ENCODE results near the gene HS6ST3.

Gene HS6ST3

DNA sequence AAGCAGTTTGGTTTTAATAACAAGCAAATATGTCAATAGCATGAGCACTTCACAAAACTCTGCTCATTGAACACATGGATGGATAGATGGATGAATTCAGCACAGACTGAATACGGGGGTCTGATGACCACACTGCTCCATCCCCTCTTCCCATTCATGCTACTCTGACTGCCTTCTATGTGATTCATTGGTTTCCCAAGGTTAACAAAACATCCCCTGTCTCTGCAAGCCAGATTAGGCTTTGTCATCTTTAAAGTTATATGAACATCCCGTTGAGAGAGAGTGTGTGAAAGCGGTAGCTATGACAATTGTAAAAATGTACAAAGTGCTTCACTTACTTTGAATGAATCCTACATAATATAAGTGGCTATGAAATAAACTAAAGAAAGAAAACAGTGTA is 651.9 kb downstream of the HS6ST3 start:
- intact Hi-C loops (cut with DNase I; ENCODE audit: low total_unique reads), result no loop called here
- Histone ChIP-seq H3K4me3 (no peak overlapping the region), H3K4me1 (no peaks in the 10 kb centered on the region), H3K9me3 (no peaks in the 10 kb centered on the region), H3K27ac (no peak overlapping the region), H3K36me3 (no peaks in the 10 kb centered on the region), H3K27me3 (no peaks in the 10 kb centered on the region)
- no peak for DNase-seq
- TF ChIP-seq, protein P1, sequence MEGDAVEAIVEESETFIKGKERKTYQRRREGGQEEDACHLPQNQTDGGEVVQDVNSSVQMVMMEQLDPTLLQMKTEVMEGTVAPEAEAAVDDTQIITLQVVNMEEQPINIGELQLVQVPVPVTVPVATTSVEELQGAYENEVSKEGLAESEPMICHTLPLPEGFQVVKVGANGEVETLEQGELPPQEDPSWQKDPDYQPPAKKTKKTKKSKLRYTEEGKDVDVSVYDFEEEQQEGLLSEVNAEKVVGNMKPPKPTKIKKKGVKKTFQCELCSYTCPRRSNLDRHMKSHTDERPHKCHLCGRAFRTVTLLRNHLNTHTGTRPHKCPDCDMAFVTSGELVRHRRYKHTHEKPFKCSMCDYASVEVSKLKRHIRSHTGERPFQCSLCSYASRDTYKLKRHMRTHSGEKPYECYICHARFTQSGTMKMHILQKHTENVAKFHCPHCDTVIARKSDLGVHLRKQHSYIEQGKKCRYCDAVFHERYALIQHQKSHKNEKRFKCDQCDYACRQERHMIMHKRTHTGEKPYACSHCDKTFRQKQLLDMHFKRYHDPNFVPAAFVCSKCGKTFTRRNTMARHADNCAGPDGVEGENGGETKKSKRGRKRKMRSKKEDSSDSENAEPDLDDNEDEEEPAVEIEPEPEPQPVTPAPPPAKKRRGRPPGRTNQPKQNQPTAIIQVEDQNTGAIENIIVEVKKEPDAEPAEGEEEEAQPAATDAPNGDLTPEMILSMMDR (IDR thresholded peaks at IDR 0.05), result no peak

DNA sequence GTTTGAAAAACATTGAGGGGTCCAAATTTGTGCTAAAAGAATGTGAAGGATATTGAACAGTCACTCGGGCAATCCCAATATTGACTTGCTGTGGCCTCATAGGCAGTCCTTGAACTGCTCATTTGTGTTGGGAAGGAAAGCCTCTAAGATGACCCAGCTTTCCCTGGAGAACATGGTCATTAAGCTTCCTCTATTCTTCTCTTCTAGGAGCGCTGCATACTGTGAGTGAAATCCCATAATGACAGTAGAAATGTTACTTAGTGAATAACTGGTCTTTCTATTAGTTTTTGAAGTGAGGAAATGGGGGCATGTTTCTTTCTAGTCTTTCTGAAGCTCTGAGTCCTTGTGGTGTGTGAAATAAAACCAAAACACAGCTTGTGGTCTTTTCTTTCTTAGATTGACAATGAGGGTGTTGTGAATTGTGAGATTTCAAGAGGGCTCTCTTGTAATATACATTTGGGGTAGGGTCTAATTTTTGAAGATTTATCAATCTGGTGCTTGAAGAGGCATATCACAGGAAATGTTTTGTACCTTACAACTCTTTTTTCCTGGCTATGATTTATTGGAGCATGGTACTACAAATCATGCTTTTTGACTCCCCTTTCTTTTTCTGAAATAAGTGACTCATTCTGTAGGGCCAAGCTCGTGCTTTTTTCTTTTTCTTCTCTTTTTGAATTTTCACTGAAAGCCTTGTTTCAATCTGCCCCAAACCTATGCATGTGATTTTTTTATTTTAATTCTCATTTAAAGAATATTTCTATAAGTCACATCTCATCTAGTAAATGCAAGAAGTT is 653.6 kb downstream of the HS6ST3 start:
- H3K27ac ChIP-seq, result no peak overlapping the region
- no peak overlapping the region for H3K4me3 ChIP-seq
- no peak for DNase-seq
- intact Hi-C loops (cut with DNase I; ENCODE audit: low total_unique reads), result no loop called here
- no peaks in the 10 kb centered on the region for H3K27me3 ChIP-seq
- H3K4me1 ChIP-seq, result no peaks in the 10 kb centered on the region
- H3K9me3 ChIP-seq, result no peaks in the 10 kb centered on the region
- no peaks in the 10 kb centered on the region for H3K36me3 ChIP-seq
- TF ChIP-seq, protein P1 (IDR thresholded peaks at IDR 0.05), result no peak

DNA sequence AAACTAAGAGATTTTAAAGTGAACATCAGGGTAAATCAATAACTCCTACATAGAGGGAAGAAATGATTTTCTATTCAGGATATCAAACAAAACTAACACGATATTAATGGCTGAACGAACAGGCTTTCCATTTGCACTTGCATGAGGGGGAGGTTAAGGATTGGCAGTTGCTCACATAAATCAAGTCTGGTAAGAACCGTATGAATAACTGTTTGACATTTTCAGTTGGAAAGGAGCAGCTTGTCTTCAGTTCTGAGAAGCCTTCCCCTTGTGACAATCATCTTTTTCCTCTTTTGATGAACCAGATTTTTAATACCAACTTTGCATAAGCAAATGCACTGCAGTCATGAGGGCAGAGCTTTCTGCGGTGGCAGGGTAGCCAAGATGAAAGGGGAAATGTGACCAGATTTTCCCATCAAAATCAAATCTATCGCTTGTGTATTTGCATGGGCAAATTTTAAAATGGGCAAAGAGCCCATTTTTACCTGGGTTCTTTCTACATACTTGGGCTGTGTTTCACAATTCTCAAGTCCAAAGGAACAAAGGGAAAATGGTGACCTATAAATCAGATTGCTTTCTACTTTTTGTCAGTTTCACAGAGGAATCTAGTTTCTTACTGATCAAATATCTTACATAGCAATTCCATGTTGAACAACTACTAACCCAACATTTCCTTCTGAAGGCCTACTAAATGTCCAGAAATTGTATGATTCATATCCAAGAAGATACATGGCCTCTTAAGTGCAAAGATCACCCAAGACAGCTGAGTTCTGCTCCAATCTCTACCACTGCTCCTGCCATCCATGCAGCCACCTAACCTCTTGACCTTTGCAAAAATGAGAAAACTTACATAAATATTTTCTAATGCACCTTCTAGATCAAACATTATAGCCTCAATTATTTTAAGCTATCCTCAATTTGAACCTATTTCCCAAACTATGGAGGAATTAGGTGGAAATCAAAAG is 654.7 kb downstream of the HS6ST3 start:
- no peaks in the 10 kb centered on the region for H3K27me3 ChIP-seq
- no peaks in the 10 kb centered on the region for H3K36me3 ChIP-seq
- no peak overlapping the region for H3K4me3 ChIP-seq
- no peak for DNase-seq
- no peak overlapping the region for H3K27ac ChIP-seq
- no peaks in the 10 kb centered on the region for H3K9me3 ChIP-seq
- intact Hi-C loops (cut with DNase I; ENCODE audit: low total_unique reads), result no loop called here
- no peaks in the 10 kb centered on the region for H3K4me1 ChIP-seq
- TF ChIP-seq, protein P1 (IDR thresholded peaks at IDR 0.05), result no peak

DNA sequence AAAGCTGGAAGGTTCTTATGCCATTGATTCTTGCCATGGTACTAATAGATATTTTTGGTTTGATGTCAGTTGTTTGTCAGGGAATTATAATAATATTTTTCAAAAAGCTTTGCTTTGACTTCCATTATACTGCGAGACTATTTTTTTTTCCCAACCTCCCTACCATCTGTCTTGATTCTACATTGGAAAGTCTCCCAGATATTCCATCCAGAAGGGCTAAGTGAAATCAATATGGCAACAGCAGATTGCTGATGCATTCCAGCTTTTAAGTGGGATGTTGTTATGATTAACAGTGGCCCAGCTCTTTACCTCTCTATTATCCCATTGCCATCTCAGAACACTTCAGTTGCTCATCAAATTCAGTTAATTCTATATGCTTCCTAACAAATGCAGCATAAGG is 657.0 kb downstream of the HS6ST3 start:
- Histone ChIP-seq H3K4me1 (no peaks in the 10 kb centered on the region), H3K36me3 (no peaks in the 10 kb centered on the region), H3K27ac (no peak overlapping the region), H3K4me3 (no peak overlapping the region), H3K9me3 (no peaks in the 10 kb centered on the region), H3K27me3 (no peaks in the 10 kb centered on the region)
- intact Hi-C loops (cut with DNase I; ENCODE audit: low total_unique reads), result no loop called here
- DNase-seq, result no peak
- TF ChIP-seq, protein P1 (IDR thresholded peaks at IDR 0.05), result no peak

DNA sequence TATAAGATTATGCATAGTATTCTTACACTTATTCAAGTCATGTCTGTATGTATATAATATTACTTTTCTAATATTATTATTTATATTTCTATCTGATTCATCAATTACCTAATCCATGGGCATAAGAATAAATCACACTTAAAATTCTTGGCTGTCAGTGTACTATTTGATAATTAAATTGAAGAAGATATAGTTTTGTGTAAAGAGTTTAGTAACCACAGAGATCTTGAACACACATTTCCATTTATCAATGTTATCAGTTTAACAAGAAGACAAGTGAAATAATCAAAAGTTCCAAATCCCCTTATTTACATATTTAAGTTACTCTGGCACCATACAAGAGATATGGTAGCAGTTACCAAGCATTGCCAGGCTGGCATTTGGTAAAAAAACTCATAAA is 659.9 kb downstream of the HS6ST3 start:
- DNase-seq, result no peak
- no peaks in the 10 kb centered on the region for H3K9me3 ChIP-seq
- intact Hi-C loops (cut with DNase I; ENCODE audit: low total_unique reads), result no loop called here
- no peak overlapping the region for H3K4me3 ChIP-seq
- no peaks in the 10 kb centered on the region for H3K27me3 ChIP-seq
- no peaks in the 10 kb centered on the region for H3K36me3 ChIP-seq
- no peaks in the 10 kb centered on the region for H3K4me1 ChIP-seq
- H3K27ac ChIP-seq, result no peak overlapping the region
- TF ChIP-seq, protein P1 (IDR thresholded peaks at IDR 0.05), result no peak

All from tibial artery (tissue), 4 donors.